HTERT RPE-1 (cell line): ENCODE measurements around the gene PCDHGA2.
"Not testable (repeated sequence)": the region's sequence is repeated elsewhere in the genome, so short reads cannot be mapped to it uniquely, and the experiment has no call there.

Source experiments
- in situ Hi-C: fragments of 300-500 bp; cut with MboI; formaldehyde crosslinking; loops from 4 replicates; pipeline ENCODE4 v1.14.3; 2020; ENCODE audit warnings: low sequenced_read_pairs

The PCDHGA2 gene

GRCh38 chr5:141346017-141346416, 7.5 kb downstream of the PCDHGA2 start:
- in situ Hi-C loops = not testable (repeated sequence)

- in situ Hi-C loops = no loop called here
Observed at GRCh38 chr5:141349917-141350619, 11.5 kb downstream of the PCDHGA2 start, which contains the start of gene PCDHGB1. Gene PCDHGB1 (plus strand): TSS chr5:141350099. CDS start chr5:141350261, 162 bp downstream.

GRCh38 chr5:141351591-141351990, 13.0 kb downstream of the PCDHGA2 start:
- in situ Hi-C loops = no loop called here

GRCh38 chr5:141354900-141355469, 16.4 kb downstream of the PCDHGA2 start, which contains the start of gene PCDHGA4:
Gene PCDHGA4 (plus strand): TSS chr5:141355021. CDS start chr5:141355108, 87 bp downstream.
- in situ Hi-C loops = no loop called here

DNA sequence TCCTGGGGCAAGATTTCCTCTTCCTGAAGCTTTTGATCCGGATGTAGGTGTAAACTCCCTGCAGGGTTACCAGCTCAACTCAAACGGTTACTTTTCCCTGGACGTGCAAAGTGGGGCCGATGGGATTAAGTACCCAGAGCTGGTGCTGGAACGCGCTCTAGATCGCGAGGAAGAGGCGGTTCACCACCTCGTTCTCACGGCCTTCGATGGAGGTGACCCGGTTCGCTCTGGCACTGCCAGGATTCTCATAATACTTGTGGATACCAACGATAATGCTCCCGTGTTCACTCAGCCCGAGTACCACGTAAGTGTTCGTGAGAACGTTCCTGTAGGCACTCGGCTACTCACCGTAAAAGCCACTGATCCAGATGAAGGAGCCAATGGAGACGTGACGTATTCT, 17.1 kb downstream of the PCDHGA2 start:
- in situ Hi-C loops = no loop called here

GRCh38 chr5:141356133-141356532, 17.6 kb downstream of the PCDHGA2 start:
- in situ Hi-C loops = no loop called here

DNA sequence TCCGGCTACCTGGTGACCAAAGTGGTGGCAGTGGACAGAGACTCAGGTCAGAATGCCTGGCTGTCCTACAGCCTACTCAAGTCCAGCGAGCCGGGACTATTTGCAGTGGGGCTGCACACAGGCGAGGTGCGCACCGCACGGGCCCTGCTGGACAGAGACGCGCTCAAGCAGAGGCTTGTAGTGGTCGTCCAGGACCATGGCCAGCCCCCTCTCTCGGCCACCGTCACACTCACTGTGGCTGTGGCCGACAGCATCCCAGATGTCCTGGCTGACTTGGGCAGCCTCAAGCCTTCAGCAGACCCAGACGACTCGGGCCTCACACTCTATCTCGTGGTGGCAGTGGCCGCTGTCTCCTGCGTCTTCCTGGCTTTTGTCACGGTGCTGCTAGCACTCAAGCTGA, 18.4 kb downstream of the PCDHGA2 start:
- in situ Hi-C loops = no loop called here

- in situ Hi-C loops = no loop called here
Observed at GRCh38 chr5:141359790-141360426, 21.3 kb downstream of the PCDHGA2 start, which contains the start of gene PCDHGB2. Gene PCDHGB2 (plus strand): TSS chr5:141359994. CDS start chr5:141360136, 142 bp downstream.

- in situ Hi-C loops = no loop called here
Observed at GRCh38 chr5:141360685-141361084, 22.1 kb downstream of the PCDHGA2 start.

GRCh38 chr5:141362719-141363118, 24.2 kb downstream of the PCDHGA2 start:
- in situ Hi-C loops = no loop called here

DNA sequence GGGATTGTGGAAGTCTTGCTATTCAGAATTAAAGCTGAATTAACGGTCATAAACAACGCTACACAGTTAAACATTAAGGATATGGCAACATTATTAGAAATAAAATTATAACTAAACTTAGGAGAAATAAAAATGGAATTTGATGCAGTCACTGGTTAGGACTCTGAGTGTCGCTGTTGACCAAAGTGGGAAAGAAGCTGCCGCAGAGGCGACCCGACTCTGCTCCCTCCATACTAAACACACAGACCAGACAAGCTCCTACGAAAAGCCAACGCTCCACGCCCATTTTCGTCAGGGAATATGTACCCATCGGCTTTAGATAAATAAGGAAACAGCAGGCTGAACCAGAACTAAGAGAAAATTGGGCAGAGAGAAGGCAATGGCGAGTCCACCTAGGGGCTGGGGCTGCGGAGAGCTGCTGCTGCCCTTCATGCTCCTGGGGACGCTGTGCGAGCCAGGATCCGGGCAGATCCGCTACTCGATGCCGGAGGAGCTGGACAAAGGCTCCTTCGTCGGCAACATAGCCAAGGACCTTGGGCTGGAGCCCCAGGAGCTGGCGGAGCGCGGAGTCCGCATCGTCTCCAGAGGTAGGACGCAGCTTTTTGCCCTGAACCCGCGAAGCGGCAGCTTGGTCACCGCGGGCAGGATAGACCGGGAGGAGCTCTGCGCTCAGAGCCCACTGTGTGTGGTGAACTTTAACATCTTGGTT, 25.5 kb downstream of the PCDHGA2 start, which contains the start of gene PCDHGA5:
TSS of gene PCDHGA5 (plus strand) at position 211 of the 709 bp plus-strand sequence. CDS start at position 380, 169 bp downstream.
- in situ Hi-C loops = no loop called here

DNA sequence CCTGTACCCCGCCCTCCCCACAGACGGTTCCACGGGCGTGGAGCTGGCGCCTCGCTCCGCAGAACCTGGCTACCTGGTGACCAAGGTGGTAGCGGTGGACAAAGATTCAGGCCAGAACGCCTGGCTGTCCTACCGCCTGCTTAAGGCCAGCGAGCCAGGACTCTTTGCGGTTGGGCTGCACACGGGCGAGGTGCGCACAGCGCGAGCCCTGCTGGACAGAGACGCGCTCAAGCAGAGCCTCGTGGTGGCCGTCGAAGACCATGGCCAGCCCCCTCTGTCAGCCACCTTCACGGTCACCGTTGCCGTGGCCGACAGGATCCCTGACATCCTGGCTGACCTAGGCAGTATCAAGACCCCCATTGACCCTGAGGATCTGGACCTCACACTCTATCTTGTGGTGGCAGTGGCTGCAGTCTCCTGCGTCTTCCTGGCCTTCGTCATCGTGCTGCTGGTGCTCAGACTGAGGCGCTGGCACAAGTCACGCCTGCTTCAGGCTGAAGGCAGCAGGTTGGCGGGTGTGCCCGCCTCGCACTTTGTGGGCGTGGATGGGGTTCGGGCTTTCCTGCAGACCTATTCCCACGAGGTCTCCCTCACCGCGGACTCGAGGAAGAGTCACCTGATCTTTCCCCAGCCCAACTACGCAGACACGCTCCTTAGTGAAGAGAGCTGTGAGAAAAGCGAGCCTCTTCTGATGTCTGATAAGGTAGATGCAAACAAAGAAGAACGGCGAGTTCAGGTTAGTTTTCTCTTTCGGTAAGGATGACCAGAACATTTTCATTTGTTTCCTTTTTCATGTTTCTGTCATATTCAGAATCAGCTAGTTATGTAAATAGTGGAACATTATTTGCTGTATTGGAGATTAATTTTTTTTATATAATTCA, 27.7 kb downstream of the PCDHGA2 start:
- in situ Hi-C loops = no loop called here

DNA sequence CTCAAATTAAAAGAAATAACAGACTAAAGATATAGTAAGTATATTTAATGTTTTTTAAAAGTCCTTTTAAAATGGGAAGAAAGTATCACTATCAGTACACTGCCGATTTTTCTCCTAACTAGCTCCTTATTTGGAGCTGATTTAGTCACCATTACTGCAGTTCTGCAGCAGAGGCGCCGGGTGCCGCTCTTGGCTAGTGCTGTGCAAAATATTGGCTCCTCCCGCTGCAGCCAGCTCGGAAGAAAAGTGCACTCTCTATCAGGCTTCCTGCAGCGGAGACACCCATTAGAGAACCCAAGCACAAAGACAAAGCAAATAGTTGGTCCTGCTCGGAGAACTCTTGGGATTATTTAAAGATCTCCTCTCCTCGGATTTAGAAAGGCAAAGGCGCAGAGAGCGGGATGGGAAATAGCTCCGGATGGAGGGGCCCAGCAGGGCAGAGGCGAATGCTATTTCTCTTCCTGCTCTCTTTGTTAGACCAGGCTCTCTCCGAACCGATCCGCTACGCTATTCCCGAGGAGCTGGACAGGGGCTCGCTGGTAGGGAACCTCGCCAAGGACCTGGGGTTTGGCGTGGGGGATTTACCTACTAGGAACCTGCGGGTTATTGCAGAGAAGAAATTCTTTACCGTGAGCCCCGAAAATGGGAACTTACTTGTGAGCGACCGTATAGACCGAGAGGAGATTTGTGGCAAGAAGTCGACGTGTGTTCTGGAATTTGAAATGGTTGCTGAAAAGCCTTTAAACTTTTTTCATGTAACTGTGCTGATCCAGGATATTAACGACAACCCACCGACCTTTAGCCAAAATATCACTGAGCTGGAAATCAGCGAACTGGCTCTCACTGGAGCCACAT, 31.7 kb downstream of the PCDHGA2 start, which contains the start of gene PCDHGB3:
TSS of gene PCDHGB3 (plus strand) at position 249 of the 855 bp plus-strand sequence. CDS start at position 402, 153 bp downstream.
- in situ Hi-C loops = no loop called here

DNA sequence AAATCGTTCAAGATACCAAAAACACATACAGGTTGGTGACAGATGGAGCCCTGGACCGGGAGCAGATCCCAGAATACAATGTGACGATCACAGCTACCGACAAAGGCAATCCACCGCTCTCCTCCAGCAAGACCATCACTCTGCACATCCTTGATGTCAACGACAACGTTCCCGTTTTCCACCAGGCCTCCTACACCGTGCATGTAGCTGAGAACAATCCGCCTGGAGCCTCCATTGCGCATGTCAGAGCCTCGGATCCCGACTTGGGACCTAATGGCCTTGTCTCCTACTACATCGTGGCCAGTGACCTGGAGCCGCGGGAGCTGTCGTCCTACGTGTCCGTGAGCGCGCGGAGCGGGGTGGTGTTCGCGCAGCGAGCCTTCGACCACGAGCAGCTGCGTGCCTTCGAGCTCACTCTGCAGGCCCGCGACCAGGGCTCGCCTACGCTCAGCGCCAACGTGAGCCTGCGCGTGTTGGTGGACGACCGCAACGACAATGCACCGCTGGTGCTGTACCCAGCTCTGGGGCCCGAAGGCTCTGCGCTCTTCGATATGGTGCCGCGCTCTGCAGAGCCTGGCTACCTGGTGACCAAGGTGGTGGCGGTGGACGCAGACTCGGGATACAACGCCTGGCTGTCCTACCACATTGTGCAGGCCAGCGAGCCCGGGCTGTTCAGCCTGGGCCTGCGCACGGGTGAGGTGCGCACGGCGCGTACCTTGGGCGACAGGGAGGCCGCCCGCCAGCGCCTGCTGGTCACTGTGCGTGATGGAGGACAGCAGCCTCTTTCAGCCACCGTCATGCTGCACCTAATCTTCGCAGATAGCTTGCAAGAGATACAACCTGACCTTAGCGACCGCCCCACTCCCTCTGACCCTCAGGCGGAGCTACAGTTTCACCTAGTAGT, 33.3 kb downstream of the PCDHGA2 start:
- in situ Hi-C loops = no loop called here

- in situ Hi-C loops = no loop called here
Observed at GRCh38 chr5:141373673-141374317, 35.2 kb downstream of the PCDHGA2 start, which contains the start of gene PCDHGA6. Gene PCDHGA6 (plus strand): TSS chr5:141373891. CDS start chr5:141374084, 193 bp downstream.

DNA sequence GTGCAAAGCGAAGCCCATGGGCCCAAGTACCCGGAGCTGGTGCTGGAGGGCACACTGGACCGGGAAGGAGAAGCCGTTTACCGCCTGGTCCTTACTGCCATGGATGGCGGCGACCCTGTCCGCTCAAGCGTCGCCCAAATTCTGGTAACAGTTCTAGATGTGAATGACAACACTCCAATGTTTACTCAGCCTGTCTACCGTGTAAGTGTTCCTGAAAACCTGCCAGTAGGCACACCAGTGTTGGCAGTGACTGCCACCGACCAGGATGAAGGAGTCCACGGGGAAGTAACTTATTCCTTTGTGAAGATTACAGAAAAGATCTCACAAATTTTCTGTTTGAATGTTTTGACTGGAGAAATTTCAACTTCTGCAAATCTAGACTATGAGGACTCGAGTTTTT, 36.1 kb downstream of the PCDHGA2 start:
- in situ Hi-C loops = no loop called here

GRCh38 chr5:141375444-141376155, 37.0 kb downstream of the PCDHGA2 start:
- in situ Hi-C loops = not testable (repeated sequence)
